HUES6 (cell line): Measurements from ENCODE around the gene PCNT.

Experiments
- H3K27ac ChIP-seq: 2 replicates; pipeline ENCODE4 v1.7.0; 2013; ENCODE audit warnings: low read depth, mild to moderate bottlenecking, low read length, inconsistent platforms
- H3K27me3 ChIP-seq: 2 replicates; pipeline ENCODE4 v1.6.1; 2013; ENCODE audit warnings: low read length; ENCODE audit not compliant: control insufficient read depth, insufficient read depth
- H3K36me3 ChIP-seq: 2 replicates; pipeline ENCODE4 v1.6.1; 2013; ENCODE audit warnings: low read length; ENCODE audit not compliant: control insufficient read depth, insufficient read depth
- H3K4me1 ChIP-seq: 2 replicates; pipeline ENCODE4 v1.6.1; 2013; ENCODE audit warnings: low read length; ENCODE audit not compliant: control insufficient read depth, insufficient read depth
- H3K4me3 ChIP-seq: 2 replicates; pipeline ENCODE4 v1.5.1; 2013; ENCODE audit warnings: low read depth, low read length
- H3K9ac ChIP-seq: one replicate; pipeline ENCODE4 v1.6.1; 2013; ENCODE audit warnings: mild to moderate bottlenecking, low read length
- H3K9me3 ChIP-seq: 2 replicates; pipeline ENCODE4 v1.6.1; 2013; ENCODE audit warnings: low read depth, low read length; ENCODE audit not compliant: control insufficient read depth, insufficient read depth

PCNT gene

GRCh38 chr21:46411691-46412090 is 87.7 kb downstream of the PCNT start:
- Histone ChIP-seq H3K4me3 (no peak overlapping the region), H3K4me1 (peaks cover 5% of the 10 kb centered on the region; the same call in 1 of the 2 replicates), H3K36me3 (peaks cover 43% of the 10 kb centered on the region), H3K27me3 (no peaks in the 10 kb centered on the region), H3K27ac (no peak overlapping the region), H3K9ac (no peak overlapping the region), H3K9me3 (no peaks in the 10 kb centered on the region)

DNA sequence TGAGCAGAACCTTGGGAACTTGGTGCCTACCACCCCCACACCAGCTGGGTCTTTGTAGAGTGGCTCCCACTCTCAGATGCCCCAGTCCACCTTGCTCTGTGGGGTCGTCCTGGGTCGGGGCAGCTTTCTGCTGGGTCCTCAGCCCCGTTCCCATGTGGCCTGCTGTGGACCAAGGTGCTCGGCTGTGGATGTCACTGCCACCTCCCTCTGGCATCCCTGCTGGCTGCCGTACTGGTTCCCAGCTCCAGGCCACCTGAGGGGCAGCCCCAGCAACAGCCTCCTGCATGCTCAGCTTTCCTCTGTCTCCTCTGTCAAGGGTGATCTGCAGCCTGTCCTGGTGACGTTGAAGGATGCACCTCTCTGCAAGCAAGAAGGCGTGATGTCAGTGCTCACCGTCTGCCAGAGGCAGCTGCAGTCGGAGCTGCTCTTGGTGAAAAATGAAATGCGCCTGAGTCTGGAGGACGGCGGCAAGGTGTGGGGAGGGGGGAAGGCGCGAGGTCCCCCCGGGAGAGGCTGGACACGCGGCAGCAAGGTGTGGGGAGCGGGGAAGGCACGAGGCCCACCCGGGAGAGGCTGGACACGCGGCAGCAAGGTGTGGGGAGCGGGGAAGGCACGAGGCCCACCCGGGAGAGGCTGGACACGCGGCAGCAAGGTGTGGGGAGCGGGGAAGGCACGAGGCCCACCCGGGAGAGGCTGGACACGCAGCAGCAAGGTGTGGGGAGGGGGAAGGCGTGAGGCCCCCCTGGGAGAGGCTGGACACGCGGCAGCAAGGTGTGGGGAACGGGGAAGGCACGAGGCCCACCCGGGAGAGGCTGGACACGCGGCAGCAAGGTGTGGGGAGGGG is 88.8 kb downstream of the PCNT start:
- peaks cover 5% of the 10 kb centered on the region; the same call in 1 of the 2 replicates for H3K4me1 ChIP-seq
- no peaks in the 10 kb centered on the region for H3K27me3 ChIP-seq
- no peak overlapping the region for H3K4me3 ChIP-seq
- no peak overlapping the region for H3K9ac ChIP-seq
- peak overlapping the region; percentile 3; the same call in 1 of the 2 replicates for H3K27ac ChIP-seq
- no peaks in the 10 kb centered on the region for H3K9me3 ChIP-seq
- peaks cover 47% of the 10 kb centered on the region for H3K36me3 ChIP-seq

DNA sequence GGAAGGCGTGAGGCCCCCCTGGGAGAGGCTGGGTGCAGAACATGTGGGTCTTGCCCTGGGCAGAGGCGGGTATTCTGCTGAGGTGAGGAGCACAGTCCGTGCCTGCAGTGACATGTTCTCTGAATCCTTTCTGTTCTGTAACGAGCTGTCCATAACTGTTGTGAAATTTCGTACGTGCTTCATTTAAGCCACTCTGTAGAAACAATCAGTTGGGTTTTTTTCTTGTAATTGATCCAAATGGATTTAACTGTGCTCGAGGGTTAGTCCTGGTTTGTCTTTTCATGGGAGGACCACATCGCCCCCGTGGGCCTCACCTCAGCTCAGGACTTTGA is 89.4 kb downstream of the PCNT start:
- H3K27ac ChIP-seq = no peak overlapping the region
- H3K36me3 ChIP-seq = peaks cover 53% of the 10 kb centered on the region
- no peaks in the 10 kb centered on the region for H3K9me3 ChIP-seq
- H3K4me1 ChIP-seq = peaks cover 5% of the 10 kb centered on the region; the same call in 1 of the 2 replicates
- H3K9ac ChIP-seq = no peak overlapping the region
- H3K27me3 ChIP-seq = no peaks in the 10 kb centered on the region
- no peak overlapping the region for H3K4me3 ChIP-seq

- H3K4me3 ChIP-seq = no peak overlapping the region
- H3K9ac ChIP-seq = no peak overlapping the region
- no peak overlapping the region for H3K27ac ChIP-seq
- H3K4me1 ChIP-seq = peaks cover 2% of the 10 kb centered on the region; the same call in 1 of the 2 replicates
- no peaks in the 10 kb centered on the region for H3K9me3 ChIP-seq
- peaks cover 64% of the 10 kb centered on the region for H3K36me3 ChIP-seq
- H3K27me3 ChIP-seq = no peaks in the 10 kb centered on the region
Measured at GRCh38 chr21:46414965-46415275, 91.0 kb downstream of the PCNT start.

- Histone ChIP-seq H3K27me3 (no peaks in the 10 kb centered on the region), H3K36me3 (peaks cover 68% of the 10 kb centered on the region), H3K27ac (no peak overlapping the region), H3K9me3 (no peaks in the 10 kb centered on the region), H3K4me3 (no peak overlapping the region), H3K9ac (no peak overlapping the region), H3K4me1 (no peaks in the 10 kb centered on the region)
Measured at GRCh38 chr21:46416551-46416950, 92.6 kb downstream of the PCNT start.

DNA sequence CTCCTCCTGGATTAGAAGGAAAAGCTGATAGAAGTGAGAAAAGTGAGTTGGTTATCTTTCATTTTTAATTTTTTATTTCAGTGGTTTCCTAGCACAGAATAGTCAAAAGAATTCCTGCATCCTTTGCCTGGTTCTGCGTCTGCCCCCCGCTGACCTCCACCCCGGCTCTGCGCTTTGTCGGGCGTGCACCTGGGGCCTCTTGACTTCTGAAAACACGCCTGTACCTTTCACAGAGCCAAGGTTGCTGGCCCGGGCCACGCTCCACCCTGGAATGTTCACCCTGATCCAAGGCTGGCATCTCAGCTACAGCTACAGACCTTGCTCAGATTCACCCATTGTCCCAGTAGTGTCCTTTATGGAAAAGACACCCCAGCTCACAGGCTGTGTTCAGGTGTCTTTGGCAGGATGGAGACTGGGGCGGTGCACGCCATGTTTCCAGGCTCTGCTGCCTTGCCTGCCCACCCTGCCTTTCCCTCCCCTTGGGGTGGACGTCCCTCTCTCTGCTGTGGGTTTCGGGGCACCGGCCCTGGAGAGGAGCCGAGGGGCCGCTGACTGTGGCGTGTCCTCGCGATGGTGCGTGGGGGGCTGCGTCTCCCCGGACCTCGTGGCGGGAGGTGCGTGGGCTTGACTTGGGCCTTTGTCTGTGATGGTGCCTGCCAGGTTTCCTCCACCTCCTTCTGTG is 94.5 kb downstream of the PCNT start:
- no peak overlapping the region for H3K27ac ChIP-seq
- no peaks in the 10 kb centered on the region for H3K27me3 ChIP-seq
- H3K36me3 ChIP-seq = peaks cover 64% of the 10 kb centered on the region
- H3K9me3 ChIP-seq = no peaks in the 10 kb centered on the region
- H3K4me3 ChIP-seq = no peak overlapping the region
- no peaks in the 10 kb centered on the region for H3K4me1 ChIP-seq
- no peak overlapping the region for H3K9ac ChIP-seq

DNA sequence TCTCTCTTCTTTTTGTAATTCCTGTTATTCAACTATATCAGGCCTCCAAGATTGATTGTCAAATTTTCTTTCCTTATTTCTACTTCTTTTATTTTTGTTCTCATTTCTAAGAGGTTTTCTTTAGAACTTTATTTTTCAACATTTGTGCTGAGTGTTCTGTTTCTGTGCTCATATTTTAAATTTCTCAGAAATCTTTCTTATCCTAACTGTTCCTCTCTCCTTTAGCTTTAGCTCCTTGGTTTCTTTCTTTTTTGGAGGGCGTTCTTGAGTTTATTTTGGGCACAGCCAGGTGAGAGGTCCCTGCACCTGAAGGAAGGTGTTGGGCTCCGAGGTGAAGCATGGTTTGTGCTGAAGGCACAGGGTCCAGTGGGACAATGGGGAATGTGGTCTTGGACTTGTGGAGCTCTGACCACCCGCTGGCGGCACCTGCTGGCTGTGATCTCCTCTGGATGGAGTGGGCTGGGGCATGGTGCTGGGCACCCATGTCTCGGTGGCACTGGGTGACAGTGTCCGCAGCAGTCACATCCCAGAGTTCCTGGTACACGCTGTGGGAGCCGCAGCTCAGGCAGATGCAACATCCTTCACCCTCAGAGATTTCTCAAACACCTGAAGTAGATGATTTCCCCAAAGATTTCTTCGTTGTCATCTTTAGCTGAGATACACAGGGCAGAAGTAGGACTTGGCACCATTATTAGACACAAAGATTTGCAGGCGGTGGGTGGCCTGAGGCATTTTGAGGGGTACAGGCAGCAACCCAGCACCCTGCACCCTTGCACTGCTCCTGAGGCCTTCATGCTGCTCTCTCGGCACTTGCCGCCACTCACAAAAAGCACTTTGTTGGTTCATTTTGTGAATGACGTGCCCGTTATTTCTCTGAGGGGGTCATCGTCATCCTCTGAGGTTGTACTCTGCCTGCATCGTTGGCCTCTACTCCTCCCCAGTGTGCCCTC is 96.6 kb downstream of the PCNT start:
- peaks cover 58% of the 10 kb centered on the region for H3K36me3 ChIP-seq
- H3K9me3 ChIP-seq = no peaks in the 10 kb centered on the region
- H3K27ac ChIP-seq = no peak overlapping the region
- no peaks in the 10 kb centered on the region for H3K27me3 ChIP-seq
- no peak overlapping the region for H3K4me3 ChIP-seq
- H3K9ac ChIP-seq = no peak overlapping the region
- H3K4me1 ChIP-seq = peaks cover 5% of the 10 kb centered on the region; the same call in 1 of the 2 replicates

- Histone ChIP-seq H3K9ac (no peak overlapping the region), H3K36me3 (peaks cover 54% of the 10 kb centered on the region), H3K4me3 (no peak overlapping the region), H3K27ac (no peak overlapping the region), H3K4me1 (peaks cover 5% of the 10 kb centered on the region; the same call in 1 of the 2 replicates), H3K9me3 (no peaks in the 10 kb centered on the region), H3K27me3 (no peaks in the 10 kb centered on the region)
Measured at GRCh38 chr21:46421191-46421750, 97.3 kb downstream of the PCNT start.

- no peaks in the 10 kb centered on the region for H3K27me3 ChIP-seq
- no peak overlapping the region for H3K4me3 ChIP-seq
- H3K27ac ChIP-seq = no peak overlapping the region
- no peak overlapping the region for H3K9ac ChIP-seq
- peaks cover 5% of the 10 kb centered on the region; the same call in 1 of the 2 replicates for H3K4me1 ChIP-seq
- peaks cover 52% of the 10 kb centered on the region for H3K36me3 ChIP-seq
- no peaks in the 10 kb centered on the region for H3K9me3 ChIP-seq
Measured at GRCh38 chr21:46421756-46422555, 98.0 kb downstream of the PCNT start.

DNA sequence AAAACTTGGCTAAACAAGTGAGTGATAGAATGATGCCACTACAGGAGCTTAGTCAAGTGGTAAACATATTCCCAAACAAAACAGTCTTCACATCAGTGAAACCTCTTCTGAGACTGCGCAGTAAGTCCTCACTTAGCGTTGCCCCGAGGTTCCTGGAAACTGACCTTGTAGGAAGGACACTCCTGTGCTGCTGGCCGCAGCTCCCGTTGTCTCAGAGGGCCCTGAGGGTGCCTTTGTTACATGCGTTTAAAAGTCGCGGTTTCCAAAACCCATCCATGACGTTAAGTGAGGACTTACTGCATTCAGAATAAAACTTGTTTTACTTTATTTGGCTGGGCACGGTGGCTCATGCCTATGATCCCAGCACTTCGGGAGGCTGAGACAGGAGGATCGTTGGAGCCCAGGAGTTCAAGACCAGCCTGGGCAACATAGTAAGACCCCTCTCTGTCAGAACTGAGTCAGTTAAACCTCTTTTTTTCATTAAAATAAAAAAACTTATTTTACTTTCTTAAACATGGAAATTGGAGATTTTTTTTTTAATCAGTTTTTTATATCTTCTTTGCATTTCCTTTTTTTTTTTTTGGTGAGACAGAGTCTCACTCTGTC is 98.8 kb downstream of the PCNT start:
- Histone ChIP-seq H3K4me1 (peaks cover 5% of the 10 kb centered on the region; the same call in 1 of the 2 replicates), H3K4me3 (no peak overlapping the region), H3K27ac (no peak overlapping the region), H3K27me3 (no peaks in the 10 kb centered on the region), H3K36me3 (peaks cover 57% of the 10 kb centered on the region), H3K9me3 (no peaks in the 10 kb centered on the region), H3K9ac (no peak overlapping the region)
